Heart left ventricle (tissue), 16 donors: Measurements from ENCODE around the gene SAT1. TPM values are rescaled to one million over a fixed set of nuclear protein-coding genes. Genes with fewer than 3 reads are reported as not detected.

Source experiments
- ATAC-seq, 4 donors: fragments of 200-7000 bp; cut with Tn5 transposase; one replicate each; pipeline ENCODE4 v1.9.1; 2020 to 2022; ENCODE audit warnings: moderate library complexity in 4 of 4, mild to moderate bottlenecking in 3 of 4, moderate number of reproducible peaks in 1 of 4
- DNase-seq, 5 donors: peaks; one replicate each; pipeline ENCODE4 v3.0.0-alpha.2; 2020
- H3K27ac ChIP-seq, 12 donors: fragments of 200-600 bp; sonication (generic) in 4 of 12; one replicate each; pipeline versions ENCODE4 v1.5.0 to v1.8.0; 2016 to 2022; ENCODE audit warnings: mild to moderate bottlenecking in 2 of 12
- H3K27me3 ChIP-seq, 9 donors: fragments of 200-600 bp; sonication (generic) in 2 of 9; one replicate each; pipeline versions ENCODE4 v1.5.1 to v1.8.0; 2016 to 2022; ENCODE audit warnings: mild to moderate bottlenecking in 3 of 9
- H3K36me3 ChIP-seq, 9 donors: fragments of 200-600 bp; sonication (generic) in 2 of 9; one replicate each; pipeline versions ENCODE4 v1.5.0 to v1.8.0; 2018 to 2022; ENCODE audit warnings: mild to moderate bottlenecking in 2 of 9
- H3K4me1 ChIP-seq, 12 donors: fragments of 200-600 bp; sonication (generic) in 4 of 12; one replicate each; pipeline versions ENCODE4 v1.5.0 to v1.8.0; 2016 to 2022; ENCODE audit warnings: mild to moderate bottlenecking in 3 of 12
- H3K4me3 ChIP-seq, 12 donors: fragments of 200-600 bp; sonication (generic) in 4 of 12; one replicate each; pipeline versions ENCODE4 v1.5.0 to v1.8.0; 2017 to 2022; ENCODE audit warnings: mild to moderate bottlenecking in 9 of 12, moderate library complexity in 4 of 12
- H3K9me3 ChIP-seq, 12 donors: fragments of 200-600 bp; sonication (generic) in 4 of 12; one replicate each; pipeline versions ENCODE4 v1.5.0 to v1.8.0; 2016 to 2022; ENCODE audit warnings: mild to moderate bottlenecking in 1 of 12
- CTCF ChIP-seq, 12 donors: fragments of 200-600 bp; sonication (generic) in 4 of 12; IDR thresholded peaks; one replicate each; pipeline versions ENCODE4 v1.5.0 to v1.8.0; 2018 to 2022; ENCODE audit warnings: antibody characterized with exemption in 12 of 12, mild to moderate bottlenecking in 5 of 12
- POLR2A ChIP-seq, 2 donors: fragments of 450-650 bp; IDR thresholded peaks; one replicate each; pipeline ENCODE4 v1.6.1; 2017; ENCODE audit warnings: antibody characterized with exemption in 2 of 2, mild to moderate bottlenecking in 2 of 2, moderate library complexity in 2 of 2
- WGBS, 4 donors: extraction: QIAGEN DNeasy Blood & Tissue Kit in 2 of 4; methylation state at CpG; one replicate each; pipeline versions ENCODE4 v1.1.5 to v1.1.7; 2013 to 2018; 5-methylcytosine and 5-hydroxymethylcytosine counted together
- intact Hi-C, 10 donors: fragments of 100-400 bp; cut with DNase I; formaldehyde crosslinking; loops; one replicate each; pipeline versions ENCODE4 v1.11.1 to v1.14.2; 2022
- polyA plus RNA-seq, 2 donors: library from polyadenylated mRNA; stranded (reverse); fragments of 200-250 nt; gene quantifications; one replicate each; pipeline ENCODE4 v1.2.3, GENCODE V29; 2013
- total RNA-seq, 9 donors: library from RNA; depleted of rRNA in 2 of 9; stranded (reverse); fragments of >200 nt in 2 of 9; fragmentation: NEBNext Ultra II Directional in 3 of 9; extraction: Animal tissue kit (Norgen Biotek cat#: 25700) in 3 of 9; gene quantifications; one replicate each; pipeline versions ENCODE4 v1.1.0 to v1.2.4, GENCODE V29; 2016 to 2023
- donor health status: ischemic (EF 13 %, LVEDD 7.1; RV severe dilation, severe dysfunction).
- donor health status: healthy with polysubstance abuse.
- donor health status: DM: no; HTN: yes; CAD: no.
- donor health status: DM: no; HTN: no; CAD: no.
- donor health status: ischemic (EF 25% LVEDD 6.9; RV normal size, moderate dysfunction).
- donor health status: ischemic (EF 25% LVEDD 5.7; RV mildly dilated, moderate dysfunction).
- donor health status: healthy.
- donor health status: DM: yes; HTN: yes; CAD: no.
- donor health status: ischemic (EF 35%, LVEDD 5.7; RV mildly dilated, moderate dysfunction).
- donor health status: nonischemic (EF 11% LVEDD 7.7; RV severe dilation, severe dysfunction).
- donor health status: DM: yes; HTN: yes; CAD: no.
- donor health status: PGD.
- donor health status: ischemic (EF 29% LVEDD 5.4; RV normal size, mild dysfunction).
- donor health status: nonischemic (EF 23%, LVEDD 6.1; RV moderate dilation, normal function).

The SAT1 gene
- total and polyA plus RNA-seq, 11 donors: 67.0 to 814 (median 185) TPM

GRCh38 chrX:23784470-23785331, 1.7 kb downstream of the SAT1 start:
- Histone ChIP-seq H3K4me1 (peaks cover 0 to 13% (median 0%) of the 10 kb centered on the region in 12 donors), H3K4me3 (peak overlapping the region; percentile 41 to 97 (median 76)), H3K36me3 (peaks cover 0 to 18% (median 13%) of the 10 kb centered on the region in 9 donors), H3K9me3 (peaks cover 0 to 7% (median 0%) of the 10 kb centered on the region in 12 donors), H3K27ac (peak overlapping the region in 11 of 12 donors; percentile 41 to 97 (median 91)), H3K27me3 (no peaks in the 10 kb centered on the region)
- peak in 1 of 2 donors; percentile 22 for TF ChIP-seq POLR2A (IDR thresholded peaks at IDR 0.05)
- no peak for TF ChIP-seq CTCF (IDR thresholded peaks at IDR 0.05)
- WGBS, 4 donors: 44 to 72% (median 57%) methylated on average over 8 of the region's 8 CpGs
- no peak for ATAC-seq
- intact Hi-C loops: loop anchor here in 3 of 10 donors (5.0 to 10.0 kb wide), 5 partner anchors 42 to 270 kb away; partner anchors contain the start of genes ACOT9 (in 1 of the 3), EIF2S3 (in 1 of the 3) and KLHL15 (in 1 of the 3)
- no peak for DNase-seq

- peaks cover 0 to 18% (median 13%) of the 10 kb centered on the region in 9 donors for H3K36me3 ChIP-seq
- H3K27ac ChIP-seq: peak overlapping the region in 10 of 12 donors; percentile 9 to 97 (median 90)
- peaks cover 0 to 13% (median 0%) of the 10 kb centered on the region in 12 donors for H3K4me1 ChIP-seq
- no peaks in the 10 kb centered on the region for H3K27me3 ChIP-seq
- no peak for TF ChIP-seq POLR2A (IDR thresholded peaks at IDR 0.05)
- no peak for TF ChIP-seq CTCF (IDR thresholded peaks at IDR 0.05)
- peaks cover 0 to 7% (median 0%) of the 10 kb centered on the region in 12 donors for H3K9me3 ChIP-seq
- WGBS, 4 donors: 43 to 67% (median 60%) methylated on average over 2 of the region's 2 CpGs
- ATAC-seq (peak; percentile 29 to 35 (median 32)), DNase-seq (no peak)
- intact Hi-C loops: loop anchor here in 2 of 10 donors (10.0 kb wide), 2 partner anchors 239 to 269 kb away; partner anchors contain the start of genes EIF2S3 (in 1 of the 2) and KLHL15 (in 1 of the 2)
- peak overlapping the region in 11 of 12 donors; percentile 45 to 97 (median 79) for H3K4me3 ChIP-seq
Observed at GRCh38 chrX:23785580-23785979, 2.6 kb downstream of the SAT1 start.

GRCh38 chrX:23786268-23786815, 3.4 kb downstream of the SAT1 start:
- DNase-seq (no peak), ATAC-seq (no peak)
- no peak for TF ChIP-seq POLR2A (IDR thresholded peaks at IDR 0.05)
- TF ChIP-seq CTCF (IDR thresholded peaks at IDR 0.05): no peak
- H3K36me3 ChIP-seq: peaks cover 0 to 18% (median 13%) of the 10 kb centered on the region in 9 donors
- peak overlapping the region in 5 of 12 donors; percentile 3 to 97 (median 72) for H3K4me3 ChIP-seq
- intact Hi-C loops: loop anchor here in 2 of 10 donors (10.0 kb wide), 2 partner anchors 238 to 268 kb away; partner anchors contain the start of genes EIF2S3 (in 1 of the 2) and KLHL15 (in 1 of the 2)
- H3K27ac ChIP-seq: peak overlapping the region in 9 of 12 donors; percentile 9 to 97 (median 90)
- H3K27me3 ChIP-seq: no peaks in the 10 kb centered on the region
- peaks cover 0 to 7% (median 0%) of the 10 kb centered on the region in 12 donors for H3K9me3 ChIP-seq
- WGBS, 4 donors: 56 to 73% (median 65%) methylated on average over 11 of the region's 11 CpGs
- peaks cover 0 to 13% (median 0%) of the 10 kb centered on the region in 12 donors for H3K4me1 ChIP-seq
